ENCODE measurements around the gene ZNF12.
A peak's percentile ranks its signal among the peaks of the same experiment; 100 is the strongest.
"Not testable (repeated sequence)": the region's sequence is repeated elsewhere in the genome, so short reads cannot be mapped to it uniquely, and the experiment has no call there.

Gene ZNF12

DNA sequence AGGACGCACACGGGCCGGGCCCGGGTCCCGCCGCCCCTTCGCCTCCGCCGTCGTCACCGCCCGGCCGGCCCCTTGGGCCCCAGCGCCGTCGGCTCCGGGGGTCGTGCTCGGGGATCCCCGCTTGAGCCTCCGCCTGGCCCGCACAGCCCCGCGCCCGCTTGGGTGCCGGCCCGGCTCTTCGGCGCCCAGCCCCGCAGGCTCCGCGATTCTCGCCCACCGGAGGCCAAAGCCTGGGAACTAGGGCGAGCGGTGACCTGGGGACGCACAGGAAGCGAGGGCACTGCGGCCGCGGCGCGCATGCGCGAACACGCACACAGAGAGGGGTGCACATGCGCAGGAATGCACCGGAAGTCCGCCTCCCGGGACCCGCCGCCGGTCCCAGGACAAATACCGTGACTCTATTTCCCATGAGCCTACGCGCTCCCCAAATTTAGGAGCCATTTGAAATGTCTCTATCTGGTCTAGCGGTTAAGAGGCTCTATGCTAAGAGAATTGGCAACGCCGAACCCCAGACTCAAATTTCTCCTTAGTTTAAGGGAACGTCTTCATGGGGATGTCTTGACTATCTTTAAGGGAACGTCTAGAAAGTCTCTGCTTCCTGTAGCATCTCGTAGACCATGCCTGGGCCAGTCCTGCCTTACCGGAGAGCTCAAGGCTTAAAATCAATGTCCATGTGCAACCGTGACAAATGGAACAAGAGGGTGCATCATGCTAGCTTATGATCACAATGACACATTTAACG is at the start of gene ZNF12:
TSS of gene ZNF12 (minus strand) at position 282 of the 742 bp plus-strand sequence. CDS start 1,774 bp downstream, outside the sequence.
- peak; percentile 65 for DNase-seq (ENCODE audit: low read depth)

DNA sequence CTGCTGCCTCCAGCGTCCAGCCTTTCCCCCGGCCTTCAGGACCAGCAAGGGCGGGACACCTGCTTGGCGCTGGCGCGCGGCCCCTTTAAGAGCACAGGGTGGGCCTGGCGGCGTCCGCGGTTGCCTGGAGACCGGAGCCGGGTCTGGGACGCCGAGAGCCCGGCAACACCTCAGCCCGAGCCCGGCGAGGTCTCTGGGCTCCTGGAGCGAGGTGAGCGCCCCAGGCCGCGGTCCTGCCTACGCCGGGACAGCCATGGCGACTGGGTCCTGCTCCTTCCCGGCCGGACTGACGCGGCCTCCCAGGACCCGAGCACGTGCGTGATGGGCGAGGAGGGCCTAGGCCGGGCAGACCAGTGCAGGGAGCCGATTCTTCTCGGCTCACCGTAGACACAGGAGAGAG is 47.2 kb upstream of the ZNF12 start, which contains the start of gene RSPH10B2:
TSS of gene RSPH10B2 (plus strand) at position 140 of the 400 bp plus-strand sequence. CDS start 3,575 bp downstream, outside the sequence.
- DNase-seq (ENCODE audit: low read depth) = not testable (repeated sequence)

DNA sequence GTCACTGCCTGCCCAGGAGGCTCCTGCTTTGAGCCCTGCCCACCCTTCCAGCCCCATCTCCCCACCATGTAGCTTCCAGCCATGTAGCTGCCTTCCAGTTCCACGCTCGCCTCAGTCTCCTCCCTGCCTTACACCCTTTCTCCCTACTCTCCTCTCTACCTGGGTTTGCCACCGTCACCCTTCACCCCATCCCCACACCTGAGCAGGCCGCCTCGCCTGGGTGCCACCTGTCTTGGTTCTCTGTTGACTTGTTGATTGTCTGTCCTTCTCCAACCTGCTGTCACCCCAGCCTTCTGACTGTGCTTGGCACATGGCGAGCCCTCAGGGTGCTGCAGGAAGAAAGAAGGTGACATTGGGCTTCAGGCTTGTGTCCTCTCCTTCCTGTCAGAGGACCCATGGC is 43.4 kb upstream of the ZNF12 start:
- not testable (repeated sequence) for DNase-seq (ENCODE audit: low read depth)

DNA sequence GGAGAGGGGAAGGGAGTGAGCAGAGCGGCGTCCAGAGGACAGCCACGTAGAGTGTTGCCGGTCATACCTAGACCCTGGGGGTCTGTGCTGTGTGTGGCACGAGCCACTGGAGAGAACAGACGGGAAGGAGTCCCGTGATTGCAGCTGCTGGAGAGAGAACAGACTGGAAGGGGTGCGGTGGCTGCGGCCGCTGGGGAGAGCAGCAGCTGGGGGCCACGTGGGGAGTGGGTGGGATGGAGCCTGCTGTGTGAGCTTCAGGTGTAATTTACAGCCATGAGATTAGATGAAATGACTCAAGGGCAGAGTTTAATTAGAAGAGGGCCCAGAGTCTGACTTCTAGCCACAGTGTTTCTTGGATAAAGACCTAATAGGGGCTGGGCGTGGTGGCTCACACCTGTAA is 42.6 kb upstream of the ZNF12 start:
- DNase-seq (ENCODE audit: low read depth) = not testable (repeated sequence)

DNA sequence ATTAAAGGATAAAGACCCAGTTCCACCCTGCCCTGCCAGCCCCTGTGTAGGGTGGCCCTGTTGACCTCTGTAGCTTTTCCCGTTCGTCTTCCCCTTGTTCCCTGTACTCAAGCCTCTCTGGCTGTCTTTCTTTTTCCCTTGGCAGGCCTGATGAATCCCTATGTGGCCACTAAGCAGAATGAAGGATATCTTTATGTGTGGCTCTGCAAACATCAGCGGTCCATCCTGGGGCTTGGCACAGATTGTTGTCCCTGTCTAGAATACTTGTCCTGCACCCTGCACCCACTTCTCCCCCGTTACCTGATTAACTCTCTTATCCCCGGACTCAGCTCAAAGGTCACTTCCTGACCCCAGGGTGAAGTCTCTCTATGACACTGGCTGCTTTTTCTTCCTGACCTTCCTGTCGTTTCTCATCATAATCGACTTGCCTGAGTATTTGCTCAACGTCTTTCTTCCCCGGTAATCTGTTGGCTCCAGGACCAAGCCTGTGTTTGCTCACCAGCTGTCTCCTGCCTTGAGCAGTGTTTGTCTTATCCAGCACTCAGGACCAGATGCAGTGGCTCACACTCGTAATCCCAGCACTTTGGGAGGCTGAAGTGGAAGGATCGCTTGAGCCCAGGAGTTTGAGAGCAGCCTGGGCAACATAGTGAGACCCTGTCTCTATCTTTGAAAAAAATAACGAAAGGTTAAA is 37.8 kb upstream of the ZNF12 start:
- DNase-seq (ENCODE audit: low read depth) = not testable (repeated sequence)

DNA sequence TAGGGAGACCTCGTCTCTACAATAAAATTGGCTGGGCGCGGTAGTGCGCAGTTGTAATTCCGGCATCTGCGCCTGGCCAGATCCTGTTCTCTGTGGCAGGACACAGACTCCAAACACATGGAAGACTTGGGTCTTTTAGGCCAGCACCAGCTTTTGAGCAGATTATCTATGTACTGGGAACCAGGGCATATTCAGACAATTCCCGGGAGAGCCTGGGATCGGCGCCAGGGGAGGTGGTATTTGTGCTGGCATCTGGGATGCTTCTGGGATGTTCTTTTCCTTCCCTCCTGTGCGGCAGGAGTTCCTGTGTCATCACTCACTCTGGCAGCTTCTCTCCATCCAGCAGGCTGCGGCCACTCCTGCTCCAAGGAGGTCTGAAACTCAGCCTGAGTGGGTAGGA is 31.7 kb upstream of the ZNF12 start:
- DNase-seq (ENCODE audit: low read depth) = not testable (repeated sequence)

DNA sequence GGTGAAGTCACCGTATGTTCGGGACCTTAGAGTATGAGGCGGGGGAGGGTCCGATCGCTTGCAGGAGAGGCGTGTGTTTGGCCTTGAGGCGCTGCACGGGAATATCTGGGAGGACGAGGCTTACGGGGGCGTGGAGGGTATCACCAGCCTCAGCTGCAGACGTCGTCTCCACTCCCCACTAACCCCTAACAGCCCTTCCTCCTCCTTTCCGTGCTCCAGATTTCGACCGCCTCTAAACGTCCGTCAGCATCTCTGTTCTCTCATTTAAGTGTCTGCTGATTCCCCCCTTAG is 23.5 kb upstream of the ZNF12 start:
- no peak for DNase-seq (ENCODE audit: low read depth)

DNA sequence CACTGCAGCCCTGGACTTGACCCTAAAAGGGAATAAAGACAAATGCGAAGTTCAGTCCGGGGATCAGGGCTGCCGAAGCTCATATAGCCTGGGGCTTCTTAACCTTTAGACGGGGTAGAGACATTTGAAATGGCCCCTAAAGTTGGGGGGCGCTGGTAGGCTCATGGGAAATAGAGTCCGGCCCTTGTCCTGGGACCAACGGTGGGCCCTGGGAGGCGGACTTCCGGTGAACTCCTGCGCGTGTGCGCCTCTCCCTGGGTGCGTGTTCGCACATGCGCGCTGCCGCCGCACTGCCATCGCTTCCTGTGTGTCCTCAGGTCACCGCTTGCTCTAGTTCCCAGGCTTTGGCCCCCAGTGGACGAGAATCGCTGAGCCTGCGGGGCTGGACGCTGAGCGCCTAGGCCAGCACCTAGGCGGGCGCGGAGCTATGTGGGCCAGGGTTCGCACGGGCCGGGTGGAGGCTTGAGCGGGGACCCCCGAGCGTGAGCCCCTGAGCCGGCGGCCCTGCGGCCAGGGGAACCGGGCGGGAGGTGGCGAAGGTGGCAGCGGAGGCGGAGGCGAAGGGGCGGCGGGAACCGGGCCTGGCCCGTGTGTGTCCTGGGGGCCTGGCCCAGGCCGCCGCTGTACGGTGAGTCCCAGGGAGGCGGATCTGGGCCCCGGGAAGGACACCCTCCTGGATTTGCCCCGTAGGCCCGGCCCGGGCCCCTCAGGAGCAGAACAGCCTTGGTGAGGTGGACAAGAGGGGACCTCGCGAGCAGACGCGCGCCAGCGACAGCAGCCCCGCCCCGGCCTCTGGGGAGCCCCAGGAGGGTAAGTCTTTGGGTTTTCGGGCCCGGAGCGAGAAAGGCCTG is 23.0 kb upstream of the ZNF12 start:
- DNase-seq (ENCODE audit: low read depth) = peak; percentile 63

DNA sequence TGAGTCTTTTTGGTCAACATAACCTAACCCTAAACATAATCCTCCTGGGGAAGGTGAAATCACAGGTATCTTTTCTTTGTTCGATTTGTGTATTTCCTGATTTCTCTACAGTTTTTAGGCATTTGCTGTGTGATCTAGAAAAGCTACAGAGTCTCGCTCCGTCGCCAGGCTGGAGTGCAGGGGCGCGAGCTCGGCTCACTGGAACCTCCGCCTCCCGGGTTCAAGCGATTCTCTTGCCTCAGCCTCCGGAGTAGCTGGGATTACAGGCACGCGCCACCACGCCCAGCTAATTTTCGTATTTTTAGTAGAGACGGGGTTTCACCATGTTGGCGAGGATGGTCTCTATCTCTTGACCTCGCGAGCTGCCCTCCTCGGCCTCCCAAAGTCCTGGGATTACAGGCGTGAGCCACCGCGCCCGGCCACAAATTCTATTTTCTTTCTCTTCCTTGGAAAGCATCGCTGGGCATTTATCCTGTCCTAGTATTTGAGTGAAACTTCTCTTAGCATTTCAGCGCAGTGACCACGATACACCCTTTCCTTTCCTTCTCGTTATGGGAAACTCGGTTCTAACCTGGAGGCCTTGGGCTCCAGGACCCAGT is 22.2 kb upstream of the ZNF12 start:
- not testable (repeated sequence) for DNase-seq (ENCODE audit: low read depth)

DNA sequence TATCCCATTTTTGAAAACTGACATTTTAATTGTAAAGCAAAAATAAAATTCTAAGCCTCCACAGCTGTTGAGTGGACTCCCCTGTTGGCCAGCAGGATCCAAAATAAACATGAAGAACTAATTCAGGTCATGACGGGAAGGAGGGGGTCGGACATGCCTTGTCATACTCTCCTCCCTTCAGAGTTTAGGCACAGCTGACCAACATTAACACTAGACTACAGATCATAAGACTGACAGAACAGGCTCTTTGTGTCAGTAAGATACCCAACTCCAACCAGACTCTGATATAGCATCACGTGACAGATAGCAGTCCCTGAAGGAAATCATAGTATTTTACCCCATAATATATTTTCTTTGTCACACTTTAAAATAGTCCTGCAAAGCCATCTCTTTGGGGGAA is 20.9 kb upstream of the ZNF12 start:
- DNase-seq (ENCODE audit: low read depth) = no peak

DNA sequence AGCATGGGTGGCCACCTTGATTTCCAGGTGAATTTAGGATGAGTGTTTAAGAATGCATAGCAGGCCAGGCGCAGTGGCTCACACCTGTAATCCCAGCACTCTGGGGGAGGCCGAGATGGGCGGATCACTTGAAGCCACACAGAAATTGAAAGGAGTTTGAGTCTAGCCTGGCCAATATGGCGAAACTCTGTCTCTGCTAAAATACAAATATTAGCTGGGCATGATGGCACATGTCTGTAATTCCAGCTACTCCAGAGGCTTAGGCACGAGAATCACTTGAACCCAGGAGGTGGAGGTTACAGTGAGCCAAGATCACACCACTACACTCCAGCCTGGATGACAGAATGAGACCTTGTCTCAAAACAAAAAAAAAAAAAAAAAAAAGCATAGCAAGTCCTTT is 19.6 kb upstream of the ZNF12 start:
- not testable (repeated sequence) for DNase-seq (ENCODE audit: low read depth)

DNA sequence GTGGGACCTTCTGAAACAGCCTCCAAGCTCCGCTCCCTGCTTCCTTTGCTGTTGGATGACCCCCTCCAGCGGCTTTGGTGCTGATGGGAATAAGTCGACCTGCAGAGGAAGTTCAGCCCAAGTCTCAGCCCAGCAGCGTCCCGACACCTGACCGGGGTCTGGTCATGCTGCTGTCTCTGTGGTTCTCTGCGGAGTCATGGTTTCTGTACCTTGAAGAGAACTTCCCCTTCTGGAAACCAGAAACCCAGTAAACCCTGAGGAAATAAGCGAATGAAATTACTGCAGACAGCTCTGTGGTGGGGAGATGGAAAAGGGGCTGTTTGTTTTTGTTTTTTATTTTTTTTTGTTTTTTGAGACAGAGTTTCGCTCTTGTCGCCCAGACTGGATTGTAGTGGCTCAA is 18.3 kb upstream of the ZNF12 start:
- no peak for DNase-seq (ENCODE audit: low read depth)

DNA sequence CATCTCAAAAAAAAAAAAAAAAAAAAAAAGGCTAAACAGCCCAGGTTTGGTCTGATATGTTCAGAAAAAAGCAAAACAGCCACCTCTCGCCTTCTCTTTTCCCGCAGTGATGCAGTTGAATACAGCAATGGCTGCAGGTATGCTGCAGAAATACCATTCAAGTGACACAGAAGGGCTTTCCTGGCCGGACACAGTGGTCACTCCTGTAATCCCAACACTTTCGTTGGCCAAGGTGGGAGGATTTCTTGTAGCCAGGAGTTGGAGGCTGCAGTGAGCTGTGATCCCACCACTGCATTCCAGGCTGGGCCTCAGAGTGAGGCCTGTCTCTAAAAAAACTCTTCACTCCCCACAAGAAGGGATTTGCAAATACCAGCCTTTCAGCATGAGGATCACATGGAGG is 17.6 kb upstream of the ZNF12 start:
- not testable (repeated sequence) for DNase-seq (ENCODE audit: low read depth)

DNA sequence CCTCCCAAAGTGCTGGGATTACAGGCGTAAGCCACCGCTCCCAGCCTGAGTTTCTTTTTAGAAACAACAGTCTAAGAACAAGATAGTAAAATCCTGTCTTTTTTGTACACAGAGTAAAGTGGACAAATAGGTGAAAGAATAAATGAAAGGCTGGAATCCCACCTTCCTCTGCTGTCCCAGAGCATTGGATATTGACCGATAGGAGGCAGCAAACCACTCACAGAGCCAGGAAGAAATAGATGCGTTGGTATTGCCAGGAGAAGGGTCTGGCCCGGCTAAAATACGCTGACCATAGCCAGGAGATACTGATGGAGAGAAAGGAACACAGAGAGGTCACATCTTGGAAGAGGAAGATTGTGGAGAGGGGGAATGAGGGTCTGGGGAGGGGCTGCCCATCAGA is 11.4 kb upstream of the ZNF12 start:
- no peak for DNase-seq (ENCODE audit: low read depth)

DNA sequence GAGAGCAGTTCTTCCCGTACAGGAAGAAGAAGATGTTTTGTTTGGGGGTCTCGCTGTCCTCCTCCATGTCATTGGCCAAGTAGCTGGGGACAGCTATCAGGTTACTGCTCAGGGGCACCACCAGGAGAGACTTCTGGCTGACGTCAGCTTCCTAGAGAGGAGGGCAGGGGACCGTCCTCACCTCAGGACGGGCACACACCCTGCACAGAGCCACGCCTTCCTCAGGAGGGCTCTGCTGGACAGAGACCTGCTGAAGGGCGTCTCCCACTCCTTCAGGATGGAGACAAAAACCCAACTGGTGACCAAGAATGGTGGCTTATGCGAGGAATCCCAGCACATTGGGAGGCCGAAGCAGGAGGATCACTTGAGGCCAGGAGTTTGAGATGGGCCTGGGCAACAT is 9.2 kb upstream of the ZNF12 start:
- DNase-seq (ENCODE audit: low read depth) = not testable (repeated sequence)

DNA sequence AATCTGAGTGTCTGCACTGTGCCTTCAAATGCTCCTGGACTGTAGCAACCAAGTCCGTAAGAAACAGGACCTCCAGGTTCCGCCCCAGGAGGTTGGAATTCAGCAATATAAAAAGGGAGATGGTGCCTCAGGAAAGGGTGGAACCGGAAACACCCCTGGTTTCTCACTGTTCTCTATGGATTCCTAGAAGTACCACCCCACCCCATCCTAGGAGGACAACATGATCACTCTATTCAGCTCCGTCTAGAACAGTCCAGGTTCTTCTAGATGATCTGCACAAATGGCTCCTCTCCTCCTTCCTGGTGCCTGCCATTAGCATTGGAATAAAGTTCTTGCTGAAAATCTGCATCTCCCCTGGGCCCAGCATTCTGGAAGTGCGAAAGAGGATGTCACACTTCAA is 7.6 kb upstream of the ZNF12 start:
- DNase-seq (ENCODE audit: low read depth) = no peak

DNA sequence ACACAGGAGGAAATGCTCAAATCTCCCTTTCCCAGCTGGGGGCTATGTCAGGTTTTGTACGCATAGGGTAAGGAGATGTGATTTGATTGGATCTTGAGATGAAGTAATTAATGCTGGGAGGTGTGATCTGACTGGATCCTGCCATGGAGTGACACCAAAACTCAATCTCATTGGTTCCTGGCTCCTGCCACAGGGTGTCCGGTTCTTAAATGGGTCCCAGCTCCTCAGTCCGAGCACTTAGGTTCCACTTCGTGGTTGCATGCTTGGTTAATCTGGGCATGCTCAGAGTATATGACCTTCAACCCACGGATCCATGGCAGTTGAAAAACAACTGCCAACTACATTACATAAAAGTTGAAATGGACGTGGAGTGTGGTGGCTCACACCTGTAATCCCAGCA is 3.1 kb upstream of the ZNF12 start:
- DNase-seq (ENCODE audit: low read depth) = no peak

DNA sequence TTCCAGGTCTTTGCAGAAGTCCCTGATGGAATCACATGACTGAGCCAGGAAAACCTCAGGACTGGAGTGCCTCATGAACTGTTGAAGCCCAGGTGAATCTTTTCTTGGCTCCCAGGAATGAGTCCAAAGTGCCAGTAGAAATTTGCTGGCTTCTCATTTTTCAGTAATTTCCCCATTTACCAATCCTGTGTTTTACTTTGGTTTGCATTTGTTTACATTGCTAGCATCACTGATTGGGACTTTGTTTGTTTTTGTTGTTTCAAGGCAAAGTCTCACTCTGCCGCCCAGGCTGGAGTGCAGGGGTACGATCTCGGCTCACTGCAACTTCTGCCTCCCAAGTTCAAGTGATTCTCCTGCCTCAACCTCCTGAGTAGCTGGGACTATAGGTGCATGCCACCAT is 1.6 kb upstream of the ZNF12 start:
- DNase-seq (ENCODE audit: low read depth) = no peak

DNA sequence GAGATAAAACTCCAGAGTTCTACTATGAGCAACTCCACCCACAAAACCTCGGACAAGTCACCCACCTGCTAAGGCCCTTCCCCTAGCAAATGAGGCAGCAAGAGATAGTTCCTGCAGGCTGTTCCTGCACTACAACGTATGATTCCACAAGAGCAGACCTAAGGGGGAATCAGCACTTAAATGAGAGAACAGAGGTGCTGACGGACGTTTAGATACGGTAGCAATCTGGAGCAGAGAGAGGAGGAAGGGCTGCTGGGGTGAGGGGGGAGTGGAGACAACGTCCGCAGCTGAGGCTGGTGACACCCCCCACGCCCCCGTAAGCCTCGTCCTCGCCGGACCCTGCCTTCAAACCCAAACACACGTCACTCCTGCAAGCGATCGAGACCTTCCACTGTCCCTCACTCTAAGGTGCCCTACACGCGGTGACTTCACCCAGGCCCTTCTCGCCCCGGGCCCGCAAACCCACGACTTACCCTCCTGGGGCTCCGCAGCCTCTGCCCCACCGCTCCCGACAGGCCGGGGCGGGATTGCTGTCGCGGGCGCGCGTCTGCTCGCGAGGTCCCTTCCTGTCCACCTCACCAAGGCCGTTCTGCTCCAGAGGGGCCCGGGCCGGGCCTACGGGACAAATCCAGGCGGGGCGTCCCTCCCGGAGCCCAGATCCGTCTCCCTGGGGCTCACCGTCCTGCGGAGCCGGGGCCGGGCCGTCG is 635 bp downstream of the ZNF12 start:
- DNase-seq (ENCODE audit: low read depth) = no peak

DNA sequence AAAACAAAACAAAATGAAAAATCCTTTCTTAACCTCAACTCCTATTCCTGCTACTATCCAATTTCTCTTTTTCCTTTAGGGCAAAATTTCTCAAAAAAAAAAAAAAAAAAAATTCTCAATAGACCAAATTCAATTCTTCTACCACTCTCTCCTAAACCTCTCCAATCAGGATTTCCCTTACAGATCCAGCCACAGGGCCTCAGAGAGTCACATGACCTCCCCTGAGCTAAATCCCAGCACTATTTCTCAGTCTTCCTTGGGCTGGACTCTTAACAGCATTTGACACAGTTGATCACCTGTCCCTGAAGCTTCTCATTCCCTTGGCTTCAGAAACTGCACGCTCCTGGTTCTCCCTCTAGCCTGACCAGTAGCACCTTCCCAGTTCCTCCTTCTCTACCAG is 4.9 kb downstream of the ZNF12 start:
- DNase-seq (ENCODE audit: low read depth) = no peak

DNA sequence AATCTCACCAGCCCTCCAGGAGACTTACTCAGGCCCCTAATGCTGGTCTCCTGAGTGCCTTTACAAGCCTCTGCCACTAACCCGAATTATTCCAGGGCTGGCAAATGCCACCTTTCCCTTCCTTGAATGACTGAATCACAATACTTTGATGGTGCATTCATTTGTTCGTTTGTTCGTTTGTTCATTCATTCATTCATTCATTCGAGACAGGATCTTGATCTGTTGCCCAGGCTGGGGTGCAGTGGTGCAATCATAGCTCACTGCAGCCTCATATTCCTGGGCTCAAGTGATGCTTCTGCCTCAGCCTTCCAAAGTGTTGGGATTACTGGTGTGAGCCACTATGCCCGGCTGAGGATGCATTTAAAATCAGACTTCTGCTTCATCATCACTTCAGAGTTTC is 6.0 kb downstream of the ZNF12 start:
- DNase-seq (ENCODE audit: low read depth) = no peak

DNA sequence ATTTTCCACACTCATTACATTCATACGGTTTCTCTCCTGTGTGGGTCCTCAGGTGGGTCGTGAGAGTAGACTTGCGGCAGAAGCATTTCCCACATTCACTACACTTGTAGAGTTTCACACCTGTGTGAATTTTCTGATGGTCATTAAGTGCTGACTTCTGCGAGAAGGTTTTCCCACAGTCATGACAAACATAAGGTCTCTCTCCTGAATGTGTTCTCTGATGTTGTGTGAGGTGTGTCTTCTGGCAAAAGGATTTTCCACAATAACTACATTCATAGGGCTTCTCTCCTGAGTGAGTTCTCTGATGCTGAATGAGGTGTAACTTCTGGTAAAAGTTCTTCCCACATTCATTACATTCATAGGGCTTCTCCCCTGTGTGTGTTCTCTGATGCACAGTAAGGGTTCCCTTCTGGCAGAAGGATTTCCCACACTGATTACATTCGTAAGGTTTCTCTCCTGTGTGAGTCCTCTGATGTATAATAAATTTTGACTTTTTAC is 15.1 kb downstream of the ZNF12 start:
- DNase-seq (ENCODE audit: low read depth) = no peak
